Osteocyte (in vitro differentiated cells): ENCODE measurements around the gene PITX3. TPM values are rescaled to one million over a fixed set of nuclear protein-coding genes. Genes with fewer than 3 reads are reported as not detected.

Source experiments
- DNase-seq: peaks from one replicate; pipeline ENCODE4 v3.0.0; 2021; ENCODE audit warnings: mixed read lengths; ENCODE audit not compliant: unreplicated experiment; ENCODE audit errors: extremely low spot score
- H3K27ac Mint-ChIP-seq: one replicate; pipeline ENCODE4 v1.8.0; 2021; ENCODE audit warnings: mild to moderate bottlenecking, mixed read lengths; ENCODE audit not compliant: unreplicated experiment
- H3K27me3 Mint-ChIP-seq: one replicate; pipeline ENCODE4 v1.8.0; 2021; ENCODE audit warnings: mixed read lengths; ENCODE audit not compliant: unreplicated experiment
- H3K36me3 Mint-ChIP-seq: one replicate; pipeline ENCODE4 v1.8.0; 2021; ENCODE audit warnings: mixed read lengths; ENCODE audit not compliant: unreplicated experiment
- H3K4me1 Mint-ChIP-seq: one replicate; pipeline ENCODE4 v1.8.0; 2021; ENCODE audit warnings: mixed read lengths; ENCODE audit not compliant: unreplicated experiment
- H3K4me3 Mint-ChIP-seq: one replicate; pipeline ENCODE4 v1.8.0; 2021; ENCODE audit warnings: mild to moderate bottlenecking, moderate library complexity, mixed read lengths; ENCODE audit not compliant: unreplicated experiment
- H3K9me3 Mint-ChIP-seq: one replicate; pipeline ENCODE4 v1.8.0; 2021; ENCODE audit warnings: mixed read lengths; ENCODE audit not compliant: unreplicated experiment
- CTCF ChIP-seq: fragments of 200-600 bp; sonication (generic); IDR thresholded peaks from 2 replicates; pipeline ENCODE4 v1.5.0; 2021; ENCODE audit warnings: antibody characterized with exemption, mild to moderate bottlenecking, moderate library complexity
- total RNA-seq: library from RNA; stranded (reverse); gene quantifications from 2 replicates; pipeline ENCODE4 v1.2.1, GENCODE V29; 2021

The PITX3 gene
- total RNA-seq, 1 donor from 2014 or later = not detected

GRCh38 chr10:102185272-102185671 lies 56.0 kb downstream of the PITX3 start:
- no peak for DNase-seq
- Mint-ChIP-seq H3K27me3 (peaks cover 31% of the 10 kb centered on the region), H3K4me1 (peaks cover 3% of the 10 kb centered on the region), H3K9me3 (no peaks in the 10 kb centered on the region), H3K27ac (no peak overlapping the region), H3K4me3 (no peak overlapping the region), H3K36me3 (no peaks in the 10 kb centered on the region)
- TF ChIP-seq CTCF = no peak

GRCh38 chr10:102184606-102185005 lies 56.7 kb downstream of the PITX3 start:
- Mint-ChIP-seq H3K27ac (no peak overlapping the region), H3K27me3 (peaks cover 31% of the 10 kb centered on the region)

More at GRCh38 chr10:102184606-102185005, 56.7 kb downstream of the PITX3 start:
- no peak for DNase-seq
- no peak overlapping the region for H3K4me3 Mint-ChIP-seq
- TF ChIP-seq CTCF = no peak
- peaks cover 3% of the 10 kb centered on the region for H3K4me1 Mint-ChIP-seq
- H3K9me3 Mint-ChIP-seq = no peaks in the 10 kb centered on the region
- no peaks in the 10 kb centered on the region for H3K36me3 Mint-ChIP-seq

Other genes starting within 250 kb of the PITX3 start
- 27.8 and 28.8 TPM in 2 replicates for gene ARMH3, start 185.3 kb downstream of the PITX3 start, total RNA-seq
- 21.5 and 22.2 TPM in 2 replicates for gene HPS6, start 176.2 kb downstream of the PITX3 start, total RNA-seq
- 112 and 114 TPM in 2 replicates for gene LDB1, start 121.1 kb downstream of the PITX3 start, total RNA-seq
- 40.7 and 42.0 TPM in 2 replicates for gene PPRC1, start 108.5 kb downstream of the PITX3 start, total RNA-seq
- 46.0 and 48.2 TPM in 2 replicates for gene NOLC1, start 89.1 kb downstream of the PITX3 start, total RNA-seq
- gene ELOVL3, start 15.2 kb downstream of the PITX3 start, total RNA-seq = not detected in 2 replicates
- 58.7 and 59.9 TPM in 2 replicates for gene GBF1, start 4.0 kb upstream of the PITX3 start, total RNA-seq
- gene NFKB2, start 154.2 kb upstream of the PITX3 start, total RNA-seq = 32.5 and 38.6 TPM in 2 replicates
- 0.99 and 1.8 TPM in 2 replicates for gene PSD, start 177.3 kb upstream of the PITX3 start, total RNA-seq
- gene FBXL15, start 179.3 kb upstream of the PITX3 start, total RNA-seq = 9.8 and 10.5 TPM in 2 replicates
- gene CUEDC2, start 191.1 kb upstream of the PITX3 start, total RNA-seq = 81.3 and 82.1 TPM in 2 replicates
- gene C10orf95, start 210.0 kb upstream of the PITX3 start, total RNA-seq = not detected in 2 replicates